WTC11 (cell line): ENCODE data around the gene POLR2A. TPM values are rescaled to one million over a fixed set of nuclear protein-coding genes. Genes with fewer than 3 reads are reported as not detected.

Experiments used
- ATAC-seq: fragments of 200-7000 bp; cut with Tn5 transposase; 2 replicates; pipeline ENCODE4 v1.10.0; 2021; ENCODE audit warnings: mild to moderate bottlenecking, moderate library complexity
- CTCF ChIA-PET: fragments of 300-600 bp; sonication (Branson Sonifier 250); formaldehyde crosslinking; loops from one replicate; lab custom pipeline; 2021; ENCODE audit warnings: antibody characterized with exemption; lab: Charles Lee
- POLR2A ChIA-PET: fragments of 350-600 bp; sonication (Branson Sonifier 250); formaldehyde crosslinking; loops from one replicate; lab custom pipeline; 2021; ENCODE audit warnings: antibody characterized with exemption; lab: Charles Lee
- DNase-seq: peaks from one replicate; pipeline ENCODE4 v3.0.0; 2021; ENCODE audit warnings: low spot score
- H3K27ac Mint-ChIP-seq: 2 replicates; pipeline ENCODE4 v1.8.0; 2021; ENCODE audit warnings: mixed read lengths
- H3K27me3 Mint-ChIP-seq: 2 replicates; pipeline ENCODE4 v1.8.0; 2021; ENCODE audit warnings: low read depth, mild to moderate bottlenecking, moderate library complexity, mixed read lengths
- H3K36me3 Mint-ChIP-seq: 2 replicates; pipeline ENCODE4 v1.8.0; 2021; ENCODE audit warnings: mixed read lengths
- H3K4me1 Mint-ChIP-seq: 2 replicates; pipeline ENCODE4 v1.8.0; 2022; ENCODE audit warnings: mixed read lengths
- H3K4me3 Mint-ChIP-seq: 2 replicates; pipeline ENCODE4 v1.8.0; 2021; ENCODE audit warnings: mild to moderate bottlenecking, moderate library complexity, mixed read lengths
- H3K9me3 Mint-ChIP-seq: 2 replicates; pipeline ENCODE4 v1.8.0; 2021; ENCODE audit warnings: mixed read lengths
- ERG ChIP-seq: fragments of 250-450 bp; sonication (Bioruptor Pico); IDR thresholded peaks from 2 replicates; pipeline ENCODE4 v1.8.0; 2021; ENCODE audit warnings: mild to moderate bottlenecking
- FOXK1 ChIP-seq: sonication (generic); formaldehyde crosslinking; IDR thresholded peaks from 2 replicates; pipeline ENCODE4 v1.8.0; 2022; ENCODE audit warnings: mild to moderate bottlenecking, moderate library complexity, missing genetic modification reagents
- PRDM15 ChIP-seq: sonication (generic); formaldehyde crosslinking; IDR thresholded peaks from 2 replicates; pipeline ENCODE4 v1.8.0; 2022; ENCODE audit warnings: missing genetic modification reagents
- SMAD4 ChIP-seq: sonication (generic); formaldehyde crosslinking; IDR thresholded peaks from 2 replicates; pipeline ENCODE4 v1.8.0; 2022; ENCODE audit warnings: mild to moderate bottlenecking, missing genetic modification reagents
- TEAD1 ChIP-seq: sonication (generic); formaldehyde crosslinking; IDR thresholded peaks from 2 replicates; pipeline ENCODE4 v1.8.0; 2022; ENCODE audit warnings: mild to moderate bottlenecking, missing genetic modification reagents
- TEAD4 ChIP-seq: sonication (generic); formaldehyde crosslinking; IDR thresholded peaks from 2 replicates; pipeline ENCODE4 v1.8.0; 2022; ENCODE audit warnings: mild to moderate bottlenecking, missing genetic modification reagents
- USF1 ChIP-seq: sonication (generic); formaldehyde crosslinking; IDR thresholded peaks from 2 replicates; pipeline ENCODE4 v1.8.0; 2022; ENCODE audit warnings: mild to moderate bottlenecking, missing genetic modification reagents
- ZNF317 ChIP-seq: sonication (generic); formaldehyde crosslinking; IDR thresholded peaks from 2 replicates; pipeline ENCODE4 v1.8.1; 2023; ENCODE audit warnings: low read depth, mild to moderate bottlenecking, moderate library complexity, missing genetic modification reagents, borderline replicate concordance
- ZNF532 ChIP-seq: fragments of 250-450 bp; sonication (Bioruptor Pico); IDR thresholded peaks from 2 replicates; pipeline ENCODE4 v1.9.0; 2021; ENCODE audit warnings: mild to moderate bottlenecking, borderline replicate concordance
- ZNF671 ChIP-seq: fragments of 250-450 bp; sonication (Bioruptor Pico); IDR thresholded peaks from 2 replicates; pipeline ENCODE4 v1.8.0; 2021; ENCODE audit warnings: mild to moderate bottlenecking
- ZSCAN18 ChIP-seq: fragments of 250-450 bp; sonication (Bioruptor Pico); IDR thresholded peaks from 2 replicates; pipeline ENCODE4 v2.1.2; 2022; ENCODE audit warnings: mild to moderate bottlenecking, moderate library complexity
- total RNA-seq: library from RNA; stranded (reverse); gene quantifications from 3 replicates; pipeline ENCODE4 v1.2.3, GENCODE V29; 2021
- TF ChIP-seq, protein P1 (sequence below): sonication (generic); formaldehyde crosslinking; IDR thresholded peaks from 2 replicates; pipeline ENCODE4 v1.8.0; 2022; ENCODE audit warnings: mild to moderate bottlenecking, missing genetic modification reagents
- TF ChIP-seq, protein P2 (sequence below): sonication (generic); formaldehyde crosslinking; IDR thresholded peaks from 2 replicates; pipeline ENCODE4 v1.8.1; 2022; ENCODE audit warnings: mild to moderate bottlenecking, missing genetic modification reagents, moderate library complexity, borderline replicate concordance

The POLR2A gene
- total RNA-seq, 1 experiment from 2014 or later: 170 TPM

DNA sequence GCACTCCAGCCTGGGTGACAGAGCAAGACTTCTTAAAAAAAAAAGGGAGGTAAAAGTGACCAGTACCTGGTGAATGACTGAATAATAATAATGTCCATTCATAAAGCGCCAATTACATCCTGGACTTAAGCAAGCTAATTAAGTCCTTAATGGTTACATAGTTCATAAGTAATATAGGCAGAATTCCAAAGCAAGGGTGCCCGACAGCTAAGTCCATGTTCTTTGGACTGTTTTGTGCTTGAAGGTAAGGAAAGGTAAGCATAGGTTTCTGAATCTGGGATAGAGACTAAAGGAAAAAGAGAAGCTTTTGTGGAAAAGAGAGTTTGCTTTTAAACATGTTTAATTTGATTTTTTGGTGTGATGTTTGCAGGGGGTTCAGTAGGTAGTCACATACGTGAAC is 9.8 kb downstream of the POLR2A start:
- no peak for ATAC-seq
- CTCF ChIA-PET: no interaction called here
- no peak for DNase-seq
- no peaks in the 10 kb centered on the region for H3K9me3 Mint-ChIP-seq
- H3K4me3 Mint-ChIP-seq: no peak overlapping the region
- H3K4me1 Mint-ChIP-seq: peaks cover 6% of the 10 kb centered on the region
- POLR2A ChIA-PET: no interaction called here
- TF ChIP-seq TEAD4: no peak
- TF ChIP-seq FOXK1: no peak
- TF ChIP-seq, protein P1, sequence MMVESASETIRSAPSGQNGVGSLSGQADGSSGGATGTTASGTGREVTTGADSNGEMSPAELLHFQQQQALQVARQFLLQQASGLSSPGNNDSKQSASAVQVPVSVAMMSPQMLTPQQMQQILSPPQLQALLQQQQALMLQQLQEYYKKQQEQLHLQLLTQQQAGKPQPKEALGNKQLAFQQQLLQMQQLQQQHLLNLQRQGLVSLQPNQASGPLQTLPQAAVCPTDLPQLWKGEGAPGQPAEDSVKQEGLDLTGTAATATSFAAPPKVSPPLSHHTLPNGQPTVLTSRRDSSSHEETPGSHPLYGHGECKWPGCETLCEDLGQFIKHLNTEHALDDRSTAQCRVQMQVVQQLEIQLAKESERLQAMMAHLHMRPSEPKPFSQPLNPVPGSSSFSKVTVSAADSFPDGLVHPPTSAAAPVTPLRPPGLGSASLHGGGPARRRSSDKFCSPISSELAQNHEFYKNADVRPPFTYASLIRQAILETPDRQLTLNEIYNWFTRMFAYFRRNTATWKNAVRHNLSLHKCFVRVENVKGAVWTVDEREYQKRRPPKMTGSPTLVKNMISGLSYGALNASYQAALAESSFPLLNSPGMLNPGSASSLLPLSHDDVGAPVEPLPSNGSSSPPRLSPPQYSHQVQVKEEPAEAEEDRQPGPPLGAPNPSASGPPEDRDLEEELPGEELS (CRISPR knock-in tag): no peak
- TF ChIP-seq ZNF671 (CRISPR knock-in tag): no peak
- no peak for TF ChIP-seq PRDM15
- TF ChIP-seq ZSCAN18 (CRISPR knock-in tag): no peak
- TF ChIP-seq ZNF532 (CRISPR knock-in tag): no peak
- TF ChIP-seq USF1 (CRISPR knock-in tag): no peak
- TF ChIP-seq SMAD4 (CRISPR knock-in tag): no peak
- no peak for TF ChIP-seq ERG (CRISPR knock-in tag)
- no peak for TF ChIP-seq ZNF317
- no peak for TF ChIP-seq TEAD1 (CRISPR knock-in tag)
- TF ChIP-seq, protein P2, sequence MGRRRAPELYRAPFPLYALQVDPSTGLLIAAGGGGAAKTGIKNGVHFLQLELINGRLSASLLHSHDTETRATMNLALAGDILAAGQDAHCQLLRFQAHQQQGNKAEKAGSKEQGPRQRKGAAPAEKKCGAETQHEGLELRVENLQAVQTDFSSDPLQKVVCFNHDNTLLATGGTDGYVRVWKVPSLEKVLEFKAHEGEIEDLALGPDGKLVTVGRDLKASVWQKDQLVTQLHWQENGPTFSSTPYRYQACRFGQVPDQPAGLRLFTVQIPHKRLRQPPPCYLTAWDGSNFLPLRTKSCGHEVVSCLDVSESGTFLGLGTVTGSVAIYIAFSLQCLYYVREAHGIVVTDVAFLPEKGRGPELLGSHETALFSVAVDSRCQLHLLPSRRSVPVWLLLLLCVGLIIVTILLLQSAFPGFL (CRISPR knock-in tag): no peak
- H3K27me3 Mint-ChIP-seq: no peaks in the 10 kb centered on the region
- H3K36me3 Mint-ChIP-seq: peaks cover 68% of the 10 kb centered on the region
- H3K27ac Mint-ChIP-seq: no peak overlapping the region
